ENCODE measurements around the gene EHMT2.

- TF ChIP-seq EZH2 (IDR thresholded peaks at IDR 0.05; ENCODE audit: borderline replicate concordance, low read depth, low read length, severe bottlenecking) (no peak), CTCF (IDR thresholded peaks at IDR 0.05; ENCODE audit: borderline replicate concordance, extremely low read depth, low read length, poor library complexity, severe bottlenecking) (no peak)
Observed at GRCh38 chr6:31946370-31946885, 48.9 kb upstream of the EHMT2 start.
